ENCODE data around the gene ZNF783.

Gene ZNF783

GRCh38 chr7:149280151-149280550 lies 18.2 kb downstream of the ZNF783 start:
- in situ Hi-C loops (cut with HindIII; ENCODE audit: low sequenced_read_pairs): no loop called here

GRCh38 chr7:149280661-149281507 lies 18.9 kb downstream of the ZNF783 start:
- in situ Hi-C loops (cut with HindIII; ENCODE audit: low sequenced_read_pairs): no loop called here

DNA sequence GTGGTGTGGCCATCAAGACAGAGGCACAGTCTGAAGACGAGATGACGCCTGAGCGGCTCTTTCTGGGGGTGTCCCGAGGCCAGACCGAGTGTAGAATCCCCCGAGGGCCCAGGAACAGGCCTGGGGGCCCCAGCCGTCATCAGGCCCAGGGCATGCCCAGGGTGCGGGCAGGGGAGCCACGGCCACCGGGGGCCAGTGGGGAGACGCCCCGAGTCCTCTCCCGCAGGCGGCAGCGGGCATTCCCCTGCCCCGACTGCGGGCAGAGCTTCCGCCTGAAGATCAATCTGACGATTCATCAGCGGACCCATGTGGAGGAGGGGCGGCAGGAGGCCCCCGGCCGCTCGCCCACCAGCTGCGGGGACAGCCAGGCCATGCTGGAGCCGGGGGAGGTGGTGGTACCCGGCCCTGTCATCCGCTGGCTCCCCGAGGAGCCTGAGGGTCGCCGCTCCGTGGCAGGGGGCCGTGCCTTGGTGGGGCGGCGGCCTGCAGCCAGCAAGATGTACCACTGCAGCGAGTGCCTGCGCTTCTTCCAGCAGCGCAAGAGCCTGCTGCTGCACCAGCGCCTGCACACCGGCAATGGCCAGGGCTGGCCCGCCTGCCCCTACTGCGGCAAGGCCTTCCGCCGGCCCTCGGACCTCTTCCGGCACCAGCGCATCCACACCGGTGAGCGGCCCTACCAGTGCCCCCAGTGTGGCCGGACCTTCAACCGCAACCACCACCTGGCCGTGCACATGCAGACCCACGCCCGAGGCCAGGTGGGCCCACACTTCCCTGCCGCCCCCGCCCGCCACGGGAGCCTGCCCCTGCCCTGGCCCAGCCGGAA lies 19.7 kb downstream of the ZNF783 start:
- in situ Hi-C loops (cut with HindIII; ENCODE audit: low sequenced_read_pairs): no loop called here

DNA sequence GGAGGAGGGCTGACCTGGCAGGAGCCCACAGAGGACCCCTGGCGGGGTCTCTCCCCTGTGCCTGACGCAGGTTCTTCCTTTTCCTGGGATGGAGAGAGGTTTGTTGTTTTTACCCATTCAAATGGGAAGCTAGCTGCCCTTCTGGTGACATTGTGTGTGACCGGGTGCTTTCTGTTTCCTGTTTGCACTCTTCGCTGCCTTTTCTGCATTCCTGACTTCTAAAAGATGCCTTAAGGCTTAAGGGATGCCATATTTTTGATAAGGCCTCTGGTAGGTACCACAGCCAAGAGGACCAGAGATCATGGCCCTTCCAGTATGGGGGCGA lies 20.3 kb downstream of the ZNF783 start:
- in situ Hi-C loops (cut with HindIII; ENCODE audit: low sequenced_read_pairs): no loop called here

- in situ Hi-C loops (cut with HindIII; ENCODE audit: low sequenced_read_pairs): no loop called here
Measured at GRCh38 chr7:149283321-149283720, 21.3 kb downstream of the ZNF783 start.

DNA sequence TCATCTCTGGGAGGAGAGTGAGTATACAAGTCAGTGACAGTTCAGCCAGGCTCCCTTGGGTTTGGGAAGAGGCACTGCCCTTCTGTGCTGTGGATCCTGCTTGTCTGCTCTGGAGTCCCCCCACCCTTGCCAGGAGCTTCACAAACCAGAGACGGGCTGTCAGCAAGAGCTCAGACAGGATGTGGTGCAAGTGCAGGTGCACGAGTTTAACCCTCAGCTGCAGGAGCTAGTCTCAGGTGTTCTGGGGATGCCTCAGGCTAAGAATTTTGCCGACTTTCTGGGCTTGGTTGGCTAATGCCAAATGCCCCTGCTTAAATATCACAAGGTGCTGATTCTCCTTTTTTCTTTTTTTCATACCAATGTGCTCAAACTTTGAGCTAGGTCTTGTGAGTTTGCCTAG lies 22.3 kb downstream of the ZNF783 start:
- in situ Hi-C loops (cut with HindIII; ENCODE audit: low sequenced_read_pairs): no loop called here

DNA sequence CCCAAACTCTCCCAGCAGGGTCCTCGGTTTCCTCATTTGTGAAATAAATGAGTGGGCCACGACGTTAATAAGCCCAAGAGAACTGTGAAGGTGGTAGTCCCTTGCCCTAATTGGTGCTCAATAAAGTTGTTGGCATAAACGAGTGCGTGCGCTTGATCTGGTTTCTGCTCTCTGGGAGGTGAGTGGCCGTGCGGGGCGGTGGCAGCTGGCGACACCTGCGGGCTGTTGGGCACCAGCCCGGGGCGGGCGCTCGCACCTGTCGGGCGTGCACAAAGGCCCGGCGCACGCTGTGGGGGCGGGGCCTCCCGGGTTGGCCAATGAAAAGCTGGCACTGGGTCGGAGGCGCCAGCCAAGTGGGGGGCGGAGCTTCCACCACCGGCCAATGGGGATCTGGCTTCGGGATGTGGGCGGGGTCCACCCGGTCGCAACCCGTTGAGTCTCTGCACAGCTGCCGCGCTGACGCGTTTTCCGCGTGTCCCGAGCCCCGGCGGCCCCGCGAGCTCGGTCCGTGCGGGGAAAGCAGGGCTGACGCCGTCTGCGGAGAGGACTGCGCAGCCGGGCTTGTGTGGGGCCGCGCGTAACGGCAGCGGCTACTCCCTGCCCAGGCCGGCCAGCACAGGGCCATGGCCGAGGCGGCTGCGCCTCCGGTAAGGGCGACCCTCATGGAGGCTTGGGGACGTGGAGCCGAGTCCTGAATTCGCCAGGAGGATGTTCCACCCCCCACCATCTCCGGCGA lies 23.0 kb downstream of the ZNF783 start:
- in situ Hi-C loops (cut with HindIII; ENCODE audit: low sequenced_read_pairs): no loop called here

DNA sequence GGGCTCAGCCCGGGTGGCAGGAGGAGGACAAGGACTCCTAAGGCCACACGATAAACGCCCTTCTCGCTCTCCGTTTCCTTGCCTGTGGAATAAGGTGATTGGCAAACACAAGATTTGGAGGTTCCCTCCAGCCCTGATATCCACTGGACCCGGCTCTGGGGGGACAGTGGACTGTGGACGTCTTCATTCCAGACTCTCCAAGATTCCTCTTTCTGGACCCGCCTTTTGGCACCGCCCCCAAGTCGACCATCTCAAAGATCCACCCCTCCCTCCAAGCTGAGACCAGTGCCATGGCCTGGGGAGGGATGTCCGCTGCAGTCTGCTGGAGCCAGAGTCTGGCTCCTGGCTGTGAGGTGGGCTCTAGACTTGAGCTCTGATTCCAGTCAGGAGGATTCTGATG lies 23.6 kb downstream of the ZNF783 start:
- in situ Hi-C loops (cut with HindIII; ENCODE audit: low sequenced_read_pairs): no loop called here

- in situ Hi-C loops (cut with HindIII; ENCODE audit: low sequenced_read_pairs): no loop called here
Measured at GRCh38 chr7:149286811-149287400, 24.9 kb downstream of the ZNF783 start.

DNA sequence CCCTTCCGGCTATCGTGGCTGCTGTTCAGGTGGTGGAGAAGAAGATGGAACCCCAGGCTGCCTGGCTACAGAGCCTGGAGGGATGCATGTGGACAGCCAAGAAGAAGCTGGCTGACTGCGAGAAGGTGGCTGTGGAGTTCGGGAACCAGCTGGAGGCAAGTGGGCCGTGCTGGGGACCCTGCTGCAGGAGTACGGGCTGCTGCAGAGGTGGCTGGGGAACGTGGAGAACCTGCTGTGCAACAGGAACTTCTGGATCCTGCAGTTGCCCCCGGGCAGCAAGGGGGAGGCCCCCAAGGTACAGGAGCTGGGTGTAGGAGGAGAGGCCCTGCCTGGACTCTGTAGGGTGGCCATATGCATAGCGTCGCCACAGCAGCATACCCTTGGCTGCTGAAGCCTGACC lies 25.6 kb downstream of the ZNF783 start:
- in situ Hi-C loops (cut with HindIII; ENCODE audit: low sequenced_read_pairs): no loop called here

- in situ Hi-C loops (cut with HindIII; ENCODE audit: low sequenced_read_pairs): no loop called here
Measured at GRCh38 chr7:149289262-149289661, 27.3 kb downstream of the ZNF783 start.

- in situ Hi-C loops (cut with HindIII; ENCODE audit: low sequenced_read_pairs): no loop called here
Measured at GRCh38 chr7:149289856-149290255, 27.9 kb downstream of the ZNF783 start.

- in situ Hi-C loops (cut with HindIII; ENCODE audit: low sequenced_read_pairs): no loop called here
Measured at GRCh38 chr7:149291036-149291780, 29.2 kb downstream of the ZNF783 start.

GRCh38 chr7:149291781-149292461 lies 29.9 kb downstream of the ZNF783 start:
- in situ Hi-C loops (cut with HindIII; ENCODE audit: low sequenced_read_pairs): no loop called here

GRCh38 chr7:149292462-149292823 lies 30.4 kb downstream of the ZNF783 start:
- in situ Hi-C loops (cut with HindIII; ENCODE audit: low sequenced_read_pairs): no loop called here

- in situ Hi-C loops (cut with HindIII; ENCODE audit: low sequenced_read_pairs): no loop called here
Measured at GRCh38 chr7:149293338-149293737, 31.3 kb downstream of the ZNF783 start.

GRCh38 chr7:149293946-149294633 lies 32.1 kb downstream of the ZNF783 start:
- in situ Hi-C loops (cut with HindIII; ENCODE audit: low sequenced_read_pairs): no loop called here

- in situ Hi-C loops (cut with HindIII; ENCODE audit: low sequenced_read_pairs): no loop called here
Measured at GRCh38 chr7:149294634-149295480, 32.9 kb downstream of the ZNF783 start.

DNA sequence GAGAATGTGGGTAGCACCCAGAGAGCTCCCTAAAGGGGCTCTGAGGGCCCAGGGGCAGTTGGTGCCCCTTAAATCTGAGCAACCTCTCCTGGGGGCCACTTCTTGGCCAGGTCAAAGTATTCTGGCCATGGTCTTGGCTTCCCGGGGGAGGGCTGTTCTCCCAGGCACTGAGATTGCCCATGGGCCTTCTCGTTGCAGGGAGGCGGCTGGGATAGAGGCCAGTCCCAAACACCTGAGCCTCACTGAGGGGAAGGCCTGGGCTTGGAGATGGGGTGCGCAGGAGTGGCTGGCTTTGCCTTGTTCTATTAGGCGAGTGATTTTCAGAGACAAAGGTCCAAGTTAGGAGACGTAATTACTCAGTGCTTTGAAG lies 33.5 kb downstream of the ZNF783 start:
- in situ Hi-C loops (cut with HindIII; ENCODE audit: low sequenced_read_pairs): no loop called here
